HAP-1 (cell line): ENCODE results near the gene INPP5D.
"Not testable (repeated sequence)": the region's sequence is repeated elsewhere in the genome, so short reads cannot be mapped to it uniquely, and the experiment has no call there.

ENCODE experiments used
- DNase-seq, 2 experiments: peaks; one replicate each; pipeline ENCODE4 v3.0.0-alpha.2; 2016 to 2020; ENCODE audit warnings: low spot score in 2 of 2
- H3K27me3 ChIP-seq: fragments of 250-450 bp; sonication (Bioruptor Pico); 2 replicates; pipeline ENCODE4 v1.5.1; 2020; ENCODE audit warnings: low read depth, mild to moderate bottlenecking, moderate library complexity
- H3K36me3 ChIP-seq: fragments of 250-450 bp; sonication (Bioruptor Pico); replicated peaks from 2 replicates; pipeline ENCODE4 v1.5.1; 2020; ENCODE audit warnings: mild to moderate bottlenecking
- H3K4me1 ChIP-seq: fragments of 250-450 bp; sonication (Bioruptor Pico); 2 replicates; pipeline ENCODE4 v1.5.1; 2020; ENCODE audit warnings: mild to moderate bottlenecking
- H3K4me3 ChIP-seq: fragments of 250-450 bp; sonication (Bioruptor Pico); 2 replicates; pipeline ENCODE4 v1.5.1; 2020; ENCODE audit warnings: mild to moderate bottlenecking, moderate library complexity
- H3K9me3 ChIP-seq: fragments of 250-450 bp; sonication (Bioruptor Pico); 2 replicates; pipeline ENCODE4 v1.5.1; 2020; ENCODE audit warnings: mild to moderate bottlenecking, moderate library complexity
- in situ Hi-C: fragments of 300-500 bp; cut with MboI; formaldehyde crosslinking; loops from 3 replicates; pipeline ENCODE4 v1.14.3; 2020; ENCODE audit warnings: low sequenced_read_pairs, inconsistent platforms, mixed read lengths

The INPP5D gene

DNA sequence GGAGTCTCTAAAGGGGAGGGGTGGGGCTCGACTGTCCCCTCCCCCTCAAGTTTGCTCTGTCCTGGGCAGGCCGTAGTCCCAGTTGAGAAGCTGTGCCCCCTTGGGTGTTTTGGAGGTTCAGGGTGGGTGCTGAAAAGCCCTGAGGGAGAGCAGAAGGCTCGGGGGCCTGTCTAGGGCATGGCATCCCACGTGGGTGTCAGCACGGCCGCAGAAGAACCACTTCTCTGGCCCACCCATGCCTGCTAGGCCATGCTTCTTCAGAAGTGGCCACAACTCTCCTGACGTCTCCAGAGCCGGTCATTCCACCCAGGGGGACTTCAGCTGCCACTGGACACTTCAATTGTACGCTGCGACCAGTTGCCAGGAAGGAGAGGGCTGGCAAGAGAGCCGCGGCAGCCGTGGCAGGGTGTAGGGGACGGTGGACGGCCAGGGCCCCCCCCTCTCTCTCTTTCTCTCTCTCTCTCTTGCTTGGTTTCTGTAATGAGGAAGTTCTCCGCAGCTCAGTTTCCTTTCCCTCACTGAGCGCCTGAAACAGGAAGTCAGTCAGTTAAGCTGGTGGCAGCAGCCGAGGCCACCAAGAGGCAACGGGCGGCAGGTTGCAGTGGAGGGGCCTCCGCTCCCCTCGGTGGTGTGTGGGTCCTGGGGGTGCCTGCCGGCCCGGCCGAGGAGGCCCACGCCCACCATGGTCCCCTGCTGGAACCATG, at the start of gene INPP5D:
INPP5D (plus strand) TSS at position 546 of the 704 bp plus-strand sequence; CDS start at position 683, 137 bp downstream.
- Histone ChIP-seq H3K4me1 (no peaks in the 10 kb centered on the region), H3K4me3 (no peak within 1 kb of the TSS), H3K9me3 (no peaks in the 10 kb centered on the region), H3K27me3 (no peaks in the 10 kb centered on the region), H3K36me3 (no peaks in the 10 kb centered on the region)
- DNase-seq = no peak
- in situ Hi-C loops = no loop called here

- no peaks in the 10 kb centered on the region for H3K9me3 ChIP-seq
- no peak for DNase-seq
- H3K36me3 ChIP-seq = no peaks in the 10 kb centered on the region
- in situ Hi-C loops = no loop called here
- H3K4me1 ChIP-seq = no peaks in the 10 kb centered on the region
- H3K27me3 ChIP-seq = no peaks in the 10 kb centered on the region
- H3K4me3 ChIP-seq = no peak overlapping the region
These were observed 49.4 kb upstream of the INPP5D start for GRCh38 chr2:233010569-233011267.

DNA sequence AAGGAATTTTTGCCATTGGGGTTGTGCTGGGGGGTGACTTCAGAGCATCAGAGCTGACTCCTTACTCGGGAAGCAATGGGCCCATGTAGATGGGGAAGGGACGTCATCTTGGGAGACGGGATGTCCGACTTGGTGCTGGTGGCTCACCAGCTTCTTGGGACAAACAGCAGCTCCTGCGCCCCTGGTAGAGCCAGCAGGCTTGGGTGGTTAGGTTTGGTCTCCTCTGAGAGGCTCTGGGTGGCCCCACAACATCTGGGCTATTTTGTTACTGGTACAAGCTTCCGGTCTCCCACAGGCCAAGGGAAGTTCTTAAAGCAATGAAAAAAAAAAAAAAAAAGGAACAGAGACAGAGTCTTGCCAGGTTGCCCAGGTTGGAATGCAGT, 48.9 kb upstream of the INPP5D start:
- Histone ChIP-seq H3K27me3 (no peaks in the 10 kb centered on the region), H3K4me1 (no peaks in the 10 kb centered on the region), H3K4me3 (no peak overlapping the region), H3K36me3 (no peaks in the 10 kb centered on the region), H3K9me3 (no peaks in the 10 kb centered on the region)
- in situ Hi-C loops = no loop called here
- DNase-seq = no peak

DNA sequence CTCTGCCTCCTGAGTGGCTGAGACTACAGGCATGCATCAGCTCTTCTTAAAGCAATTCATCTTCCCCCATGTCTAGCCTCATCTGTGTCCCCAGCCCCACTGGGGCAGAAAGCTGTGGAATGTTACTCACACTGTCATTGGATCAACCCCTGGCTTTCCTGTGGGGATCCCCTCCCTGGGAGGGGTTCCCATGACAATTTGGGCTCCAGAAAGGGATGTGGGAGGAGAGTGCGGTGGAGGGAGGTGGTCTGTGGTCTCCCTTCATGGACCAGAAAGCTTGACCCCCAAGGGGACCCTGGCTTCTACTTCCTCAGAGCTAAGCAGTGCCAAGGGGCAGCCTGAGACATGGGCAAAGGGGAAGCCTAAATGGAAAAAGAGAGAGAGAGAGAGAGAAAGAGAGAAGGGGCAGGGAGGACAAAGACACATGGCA, 48.4 kb upstream of the INPP5D start:
- Histone ChIP-seq H3K36me3 (no peaks in the 10 kb centered on the region), H3K27me3 (no peaks in the 10 kb centered on the region), H3K4me1 (no peaks in the 10 kb centered on the region), H3K9me3 (no peaks in the 10 kb centered on the region), H3K4me3 (no peak overlapping the region)
- DNase-seq = no peak
- in situ Hi-C loops = no loop called here

- Histone ChIP-seq H3K36me3 (no peaks in the 10 kb centered on the region), H3K4me3 (no peak overlapping the region), H3K9me3 (no peaks in the 10 kb centered on the region), H3K27me3 (no peaks in the 10 kb centered on the region), H3K4me1 (no peaks in the 10 kb centered on the region)
- in situ Hi-C loops = no loop called here
- no peak for DNase-seq
These were observed 47.7 kb upstream of the INPP5D start for GRCh38 chr2:233012301-233012971.

DNA sequence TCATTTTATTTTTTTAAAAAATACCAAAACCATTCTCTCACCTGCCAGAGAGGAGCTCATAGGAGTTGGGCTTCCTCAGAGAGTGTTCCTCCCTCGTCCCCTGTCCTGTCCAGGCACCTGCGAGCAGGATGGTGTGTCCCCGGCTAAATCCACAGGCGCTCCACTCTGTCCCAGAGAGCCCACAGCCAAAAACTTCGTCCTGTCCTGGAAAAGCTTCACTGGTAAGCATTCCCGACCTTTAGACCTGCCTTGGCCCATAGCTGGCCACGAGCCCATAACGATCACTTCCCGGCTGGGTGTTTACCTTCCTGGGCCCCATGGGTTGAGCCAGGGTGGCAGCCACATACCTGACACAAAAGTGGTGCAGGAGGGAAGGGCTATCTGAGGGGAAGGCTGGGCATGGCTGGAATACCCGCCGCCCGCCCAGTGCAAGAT, 47.1 kb upstream of the INPP5D start, which contains the start of gene NGEF:
NGEF (minus strand) TSS at position 230 of the 435 bp plus-strand sequence. CDS start 38,366 bp downstream, outside the sequence.
- in situ Hi-C loops = no loop called here

GRCh38 chr2:233013650-233014049, 46.5 kb upstream of the INPP5D start:
- Histone ChIP-seq H3K4me3 (no peak overlapping the region), H3K36me3 (no peaks in the 10 kb centered on the region), H3K9me3 (no peaks in the 10 kb centered on the region), H3K4me1 (no peaks in the 10 kb centered on the region), H3K27me3 (no peaks in the 10 kb centered on the region)
- DNase-seq = no peak
- in situ Hi-C loops = no loop called here

More for the DNA sequence above, 47.1 kb upstream of the INPP5D start, which contains the start of gene NGEF:
- H3K27me3 ChIP-seq = no peaks in the 10 kb centered on the region
- no peaks in the 10 kb centered on the region for H3K9me3 ChIP-seq
- H3K4me1 ChIP-seq = no peaks in the 10 kb centered on the region
- H3K4me3 ChIP-seq = no peak within 1 kb of the TSS
- no peaks in the 10 kb centered on the region for H3K36me3 ChIP-seq
- no peak for DNase-seq

DNA sequence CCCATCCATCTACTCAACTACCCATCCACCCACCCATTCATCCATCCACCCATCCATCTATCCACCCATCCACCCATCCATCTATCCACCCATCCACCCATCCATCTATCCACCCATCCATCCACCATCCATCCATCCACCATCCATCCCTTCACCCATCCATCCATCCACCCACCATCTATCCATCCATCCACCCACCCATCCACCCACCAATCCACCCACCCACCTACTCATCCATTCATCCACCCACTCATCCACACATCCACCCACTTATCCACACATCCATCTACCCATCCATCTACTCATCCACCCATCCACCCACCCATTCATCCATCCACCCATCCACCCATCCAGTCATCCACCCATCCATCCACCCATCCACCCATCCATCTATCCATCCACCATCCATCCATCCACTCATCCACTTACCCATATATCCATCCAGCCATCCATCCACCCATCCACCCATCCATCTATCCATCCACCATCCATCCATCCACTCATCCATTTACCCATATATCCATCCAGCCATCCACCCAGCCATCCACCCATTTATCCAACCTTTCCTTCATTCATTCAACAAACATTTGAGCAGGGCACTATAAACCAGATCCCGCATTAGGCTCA, 45.0 kb upstream of the INPP5D start:
- Histone ChIP-seq H3K4me3 (no peak overlapping the region), H3K9me3 (no peaks in the 10 kb centered on the region), H3K36me3 (no peaks in the 10 kb centered on the region), H3K27me3 (no peaks in the 10 kb centered on the region), H3K4me1 (no peaks in the 10 kb centered on the region)
- DNase-seq = no peak
- in situ Hi-C loops = no loop called here

GRCh38 chr2:233017947-233018346, 42.2 kb upstream of the INPP5D start:
- DNase-seq = no peak
- no peaks in the 10 kb centered on the region for H3K9me3 ChIP-seq
- no peak overlapping the region for H3K4me3 ChIP-seq
- in situ Hi-C loops = no loop called here
- no peaks in the 10 kb centered on the region for H3K36me3 ChIP-seq
- no peaks in the 10 kb centered on the region for H3K27me3 ChIP-seq
- H3K4me1 ChIP-seq = no peaks in the 10 kb centered on the region

DNA sequence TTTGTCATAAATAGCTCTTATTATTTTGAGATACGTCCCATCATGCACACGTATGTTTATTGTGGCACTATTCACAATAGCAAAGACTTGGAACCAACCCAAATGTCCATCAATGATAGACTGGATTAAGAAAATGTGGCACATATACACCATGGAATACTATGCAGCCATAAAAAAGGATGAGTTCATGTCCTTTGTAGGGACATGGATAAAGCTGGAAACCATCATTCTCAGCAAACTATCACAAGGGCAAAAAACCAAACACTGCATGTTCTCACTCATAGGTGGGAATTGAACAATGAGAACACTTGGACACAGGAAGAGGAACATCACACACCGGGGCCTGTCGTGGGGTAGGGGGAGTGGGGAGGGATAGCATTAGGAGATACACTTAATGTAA, 40.5 kb upstream of the INPP5D start:
- not testable (repeated sequence) for H3K27me3 ChIP-seq, H3K4me1 ChIP-seq, H3K36me3 ChIP-seq, H3K9me3 ChIP-seq, DNase-seq, H3K4me3 ChIP-seq
- in situ Hi-C loops = loop anchor here (10.0 kb wide), 1 partner anchor 155 kb away; no protein-coding TSS in a partner anchor

DNA sequence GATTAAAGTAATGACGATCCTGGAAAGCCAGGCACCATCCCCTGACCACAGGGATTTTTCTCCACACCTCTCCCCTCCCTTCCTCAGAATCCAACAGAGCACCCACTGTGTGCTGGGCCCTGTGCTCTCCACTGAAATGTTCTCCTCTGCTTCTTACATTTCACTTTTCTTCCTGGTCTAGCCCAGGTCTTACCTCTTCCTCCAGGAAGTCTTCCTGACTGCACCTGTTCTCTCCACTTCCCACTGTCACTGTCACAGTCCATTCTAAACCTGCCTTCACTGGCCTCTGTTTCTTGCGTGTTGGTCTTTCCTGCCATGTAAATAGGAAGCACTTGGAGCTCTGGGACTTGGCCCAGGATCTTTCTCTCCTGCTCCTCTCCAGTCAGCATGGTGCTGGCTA, 39.7 kb upstream of the INPP5D start:
- Histone ChIP-seq H3K9me3 (no peaks in the 10 kb centered on the region), H3K27me3 (no peaks in the 10 kb centered on the region)
- in situ Hi-C loops = loop anchor here (10.0 kb wide), 1 partner anchor 156 kb away; no protein-coding TSS in a partner anchor

DNA sequence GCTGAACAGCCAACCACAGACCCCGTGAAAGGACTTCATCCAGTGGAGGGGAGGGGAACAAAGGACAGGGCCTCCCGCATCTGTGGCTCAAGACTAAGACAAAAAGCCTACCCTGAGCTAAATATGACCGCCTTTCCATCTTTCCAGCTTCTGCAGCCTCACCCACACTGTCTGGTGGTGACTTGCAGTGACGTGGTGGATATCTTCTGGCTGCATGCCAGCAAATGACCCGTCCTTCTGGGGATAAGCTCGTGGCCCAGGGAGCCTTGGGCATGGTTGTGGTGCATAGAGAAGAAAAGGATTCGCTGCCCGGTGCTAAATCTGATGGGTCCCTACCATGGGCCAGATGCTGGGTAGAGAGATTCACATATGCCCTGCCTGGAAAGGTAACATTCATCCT, 38.4 kb upstream of the INPP5D start:
- H3K9me3 ChIP-seq = no peaks in the 10 kb centered on the region
- in situ Hi-C loops = loop anchor here (10.0 kb wide), 1 partner anchor 157 kb away; no protein-coding TSS in a partner anchor
- no peak for DNase-seq
- no peaks in the 10 kb centered on the region for H3K36me3 ChIP-seq
- H3K27me3 ChIP-seq = no peaks in the 10 kb centered on the region
- no peak overlapping the region for H3K4me3 ChIP-seq
- no peaks in the 10 kb centered on the region for H3K4me1 ChIP-seq

More for the DNA sequence above, 39.7 kb upstream of the INPP5D start:
- Histone ChIP-seq H3K4me1 (no peaks in the 10 kb centered on the region), H3K4me3 (no peak overlapping the region), H3K36me3 (no peaks in the 10 kb centered on the region)
- DNase-seq = no peak

DNA sequence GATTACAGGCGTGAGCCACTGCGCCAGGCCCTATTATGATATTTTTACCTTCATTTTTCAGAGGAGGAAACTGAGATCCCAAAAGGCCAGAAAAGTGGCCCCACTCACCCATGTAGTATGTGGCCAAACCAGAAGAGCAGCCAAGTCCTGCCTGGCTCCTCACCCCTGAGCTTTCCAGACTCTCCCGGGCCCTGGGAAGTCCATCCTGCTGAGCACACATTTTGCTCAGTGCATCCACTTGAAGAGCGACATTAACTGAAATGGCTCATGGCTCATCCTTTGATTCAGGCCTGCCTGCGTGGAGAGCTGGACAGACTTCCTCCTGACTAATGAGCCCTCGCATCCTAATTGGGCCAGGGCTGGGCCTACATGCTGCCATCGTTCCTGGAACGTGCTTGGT, 37.6 kb upstream of the INPP5D start:
- H3K36me3 ChIP-seq = no peaks in the 10 kb centered on the region
- no peak overlapping the region for H3K4me3 ChIP-seq
- no peaks in the 10 kb centered on the region for H3K4me1 ChIP-seq
- in situ Hi-C loops = loop anchor here (10.0 kb wide), 1 partner anchor 158 kb away; no protein-coding TSS in a partner anchor
- no peaks in the 10 kb centered on the region for H3K9me3 ChIP-seq
- H3K27me3 ChIP-seq = no peaks in the 10 kb centered on the region
- no peak for DNase-seq
